GM10266 (cell line): ENCODE results near the gene ALAD.

Experiments
- DNase-seq: peaks from one replicate; pipeline ENCODE4 v3.0.0; 2012; ENCODE audit errors: extremely low spot score
- CTCF ChIP-seq: IDR thresholded peaks from 2 replicates; pipeline ENCODE4 v1.5.1; 2012; ENCODE audit warnings: mild to moderate bottlenecking, low read depth; ENCODE audit not compliant: control insufficient read depth, insufficient read depth; ENCODE audit errors: missing control alignments

Gene ALAD

GRCh38 chr9:113360242-113360842, 40.7 kb downstream of the ALAD start:
- TF ChIP-seq CTCF: no peak
- no peak for DNase-seq

DNA sequence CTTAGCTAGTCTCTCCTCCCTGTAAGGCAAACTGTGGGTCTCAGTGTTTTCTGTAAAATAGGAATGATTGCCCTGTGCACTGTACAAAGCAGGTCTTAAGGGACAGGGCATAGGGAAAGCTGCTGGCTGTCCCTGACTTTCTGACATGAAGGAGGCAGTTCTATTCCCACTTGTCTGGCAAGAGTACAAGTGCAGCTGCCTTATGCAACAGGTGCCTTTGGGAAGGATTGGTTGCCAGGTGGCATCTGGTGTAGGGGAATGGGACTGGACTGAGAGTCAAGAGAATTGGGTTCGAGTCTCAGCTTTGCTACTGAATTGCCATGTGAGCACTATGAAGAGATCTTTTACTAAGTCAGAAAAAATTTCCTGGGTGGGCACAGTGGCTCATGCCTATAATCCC, 41.7 kb downstream of the ALAD start:
- TF ChIP-seq CTCF: no peak
- DNase-seq: no peak

DNA sequence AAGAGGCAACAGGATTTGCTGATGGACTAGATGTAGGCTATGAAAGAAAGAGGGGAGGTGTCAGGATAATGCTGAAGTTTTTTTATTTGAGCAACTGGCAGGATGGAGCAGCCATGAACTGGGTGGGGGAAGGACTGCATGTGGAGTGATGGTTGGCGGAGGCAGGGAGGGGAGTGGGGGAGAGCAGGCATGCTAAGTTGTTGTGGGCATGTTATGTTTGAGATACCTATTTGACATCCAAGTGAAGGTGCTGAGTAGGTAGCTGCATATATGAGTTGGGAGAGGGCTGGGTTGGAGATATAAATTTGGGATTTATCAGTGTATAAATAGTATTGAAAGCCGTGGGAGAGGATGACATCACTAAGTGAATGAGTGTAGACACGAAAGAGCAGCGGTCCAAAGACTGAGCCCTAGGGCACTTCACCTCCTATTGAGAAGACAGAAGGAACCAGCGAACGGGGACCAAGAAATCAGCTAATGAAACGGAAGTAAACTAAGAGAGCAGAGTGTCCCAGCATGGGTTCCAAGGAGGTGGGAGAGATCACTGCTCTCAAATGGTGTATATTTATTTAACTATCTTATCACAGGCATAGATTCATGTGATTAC, 44.3 kb downstream of the ALAD start:
- TF ChIP-seq CTCF: no peak
- no peak for DNase-seq

DNA sequence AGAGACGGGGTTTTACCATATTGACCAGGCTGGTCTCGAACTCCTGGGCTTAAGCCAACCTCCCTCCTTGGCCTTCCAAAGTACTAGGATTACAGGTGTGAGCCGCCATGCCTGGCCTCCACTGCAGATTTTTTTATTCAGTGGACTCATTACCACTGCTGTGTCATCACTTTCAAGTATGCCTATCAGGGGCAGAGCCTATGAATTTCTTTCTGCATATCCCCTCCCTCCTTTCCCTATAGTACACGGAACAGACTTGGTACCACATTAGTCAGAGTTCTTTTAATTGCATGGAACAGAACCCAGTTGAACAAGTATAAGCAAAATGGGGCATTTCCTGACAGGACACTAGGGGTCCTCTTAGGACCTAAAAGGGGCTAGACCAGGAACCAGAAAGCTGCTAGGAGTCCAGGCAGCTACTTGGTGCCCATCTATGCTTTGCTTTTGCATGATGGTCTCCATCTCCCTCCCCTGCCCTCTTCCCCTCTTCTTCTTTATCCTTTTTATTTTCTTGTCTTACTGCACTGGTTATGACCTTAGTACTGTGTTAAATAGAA, 46.0 kb downstream of the ALAD start:
- DNase-seq: no peak
- no peak for TF ChIP-seq CTCF

DNA sequence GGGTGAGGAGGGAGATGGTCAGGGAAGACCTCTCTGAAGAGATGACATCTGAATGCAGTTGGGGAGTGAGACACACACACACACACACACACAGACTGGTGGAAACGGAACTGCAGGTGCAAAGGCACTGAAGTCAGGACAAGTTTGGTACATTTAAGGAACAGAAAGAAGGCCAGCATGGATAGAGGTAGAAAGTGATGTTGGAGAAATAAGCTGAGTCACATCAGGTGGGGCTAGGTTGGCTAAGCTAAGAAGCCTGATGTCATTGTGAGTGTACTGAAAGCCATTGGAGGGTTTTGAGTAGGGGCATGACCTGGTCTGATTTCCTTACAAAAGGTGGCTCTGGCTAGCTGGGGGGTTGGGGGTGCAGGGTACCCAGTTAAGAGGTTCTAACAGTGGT, 48.7 kb downstream of the ALAD start:
- no peak for TF ChIP-seq CTCF
- no peak for DNase-seq

GRCh38 chr9:113352006-113352405, 49.1 kb downstream of the ALAD start:
- DNase-seq: no peak
- TF ChIP-seq CTCF: no peak

DNA sequence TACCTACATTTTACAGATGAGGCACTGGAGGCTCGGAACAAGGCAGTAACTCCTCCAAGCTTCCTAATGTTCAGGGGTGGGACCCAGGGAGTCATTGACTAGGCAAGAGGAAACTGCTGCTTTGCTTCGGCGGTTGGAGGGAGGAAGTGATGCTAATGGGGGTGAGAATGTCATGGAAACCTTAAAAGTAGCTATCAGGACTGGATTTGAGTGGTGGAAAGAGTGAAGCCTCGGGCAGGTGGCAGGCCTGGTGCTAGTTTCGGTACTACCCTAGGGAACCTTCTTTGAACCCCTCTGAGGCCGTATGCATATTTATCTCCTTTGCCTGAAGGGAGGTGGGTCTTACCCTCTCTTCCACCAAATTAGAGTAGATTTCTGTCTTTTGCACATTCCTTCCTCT, 50.1 kb downstream of the ALAD start:
- no peak for TF ChIP-seq CTCF
- peak; percentile 75 for DNase-seq
